Activated CD4-positive, alpha-beta T cell treated with anti-CD3 and anti-CD28 coated beads for 4 hours (primary cell): Measurements from ENCODE around the gene TYRO3.

Source experiments
- DNase-seq, 2 donors: peaks; one replicate each; pipeline ENCODE4 v3.0.0-alpha.2; 2020

TYRO3 gene

DNA sequence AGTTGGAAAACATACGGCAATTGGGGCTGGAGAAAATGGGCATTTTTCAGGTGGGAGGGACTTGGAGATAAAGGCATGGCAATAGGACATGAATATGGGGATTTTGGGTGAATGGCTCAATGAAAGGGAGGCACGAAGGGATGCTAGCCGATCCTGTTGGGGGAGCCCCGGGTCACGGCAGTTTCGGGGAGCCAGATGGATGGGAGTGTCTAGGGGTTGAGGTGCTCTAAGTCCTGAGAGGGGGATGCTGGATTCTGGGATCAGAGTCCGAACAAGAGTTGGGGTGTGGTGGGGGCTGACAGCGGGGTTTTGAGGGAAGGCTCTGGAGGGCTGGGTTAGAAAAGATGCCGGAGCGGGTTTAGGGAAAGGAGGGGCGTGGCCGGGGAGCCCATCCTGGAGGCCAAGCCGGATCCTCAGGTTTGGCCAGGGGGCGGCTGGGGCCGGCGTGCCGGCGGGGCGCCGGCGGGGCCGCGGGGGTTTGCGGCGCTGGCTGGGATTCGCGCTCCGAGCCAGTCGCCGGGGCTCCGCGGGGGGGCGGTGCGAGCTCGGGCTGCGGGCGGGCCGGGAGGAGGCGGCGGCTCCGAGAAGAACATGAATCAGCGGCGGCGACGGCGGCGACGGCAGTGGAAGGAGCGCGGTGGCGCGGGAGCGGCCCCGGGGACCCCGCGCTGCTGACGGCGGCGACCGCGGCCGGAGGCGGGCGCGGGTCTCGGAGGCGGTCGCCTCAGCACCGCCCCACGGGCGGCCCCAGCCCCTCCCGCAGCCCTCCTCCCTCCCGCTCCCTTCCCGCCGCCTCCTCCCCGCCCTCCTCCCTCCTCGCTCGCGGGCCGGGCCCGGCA is at the start of gene TYRO3:
TYRO3 (plus strand) TSS at position 813 of the 839 bp plus-strand sequence. CDS start 46 bp downstream, outside the sequence.
- DNase-seq: peak; percentile 74 to 78

DNA sequence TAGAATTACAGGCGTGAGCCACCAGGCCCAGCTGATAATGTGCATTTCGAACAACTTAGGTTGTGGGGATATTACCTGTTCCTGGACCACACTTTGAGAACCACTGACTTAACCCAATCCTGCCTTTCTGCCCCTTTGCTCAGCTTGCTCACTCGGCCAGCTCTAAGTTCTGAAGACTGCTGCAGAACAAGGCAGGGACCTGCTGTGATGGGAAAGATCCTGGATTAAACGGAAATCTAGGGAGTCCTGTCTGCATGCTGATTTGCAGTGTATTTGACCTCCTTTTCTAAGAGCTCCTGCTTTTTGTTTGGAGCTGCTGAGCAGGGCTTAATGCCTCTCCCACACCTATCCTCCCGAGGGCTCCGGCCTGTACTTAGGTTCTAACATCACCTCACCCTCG is 48.3 kb upstream of the TYRO3 start:
- DNase-seq: no peak

DNA sequence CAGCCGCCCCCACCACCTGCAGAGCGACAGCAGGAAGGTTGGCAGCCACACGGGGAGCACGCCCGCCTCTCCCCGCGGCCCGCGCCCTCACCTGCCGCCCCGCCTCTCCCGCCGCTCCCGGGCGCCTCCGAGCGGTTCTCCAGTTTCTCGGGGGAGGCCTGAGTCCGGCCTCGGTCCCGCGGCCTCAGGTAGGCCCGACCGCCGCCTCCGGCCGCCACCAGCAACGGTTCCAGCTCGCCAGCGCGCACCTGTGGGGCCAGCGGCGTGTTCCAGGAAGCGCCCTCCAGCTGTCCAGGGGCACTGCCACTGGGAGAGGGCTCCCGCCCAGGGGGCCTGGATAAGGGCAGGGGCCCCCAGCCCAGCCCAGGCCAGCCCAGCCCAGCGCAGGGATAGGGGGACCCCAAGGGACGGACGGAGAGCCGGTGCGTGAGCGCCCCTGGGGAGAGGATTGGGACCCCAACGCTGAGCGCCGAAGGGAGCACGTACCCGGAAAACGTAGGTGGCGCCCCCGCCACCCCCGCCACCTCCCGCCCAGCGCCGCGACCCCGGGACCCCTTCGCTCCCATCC is 47.6 kb upstream of the TYRO3 start:
- DNase-seq: no peak

GRCh38 chr15:41511899-41512369 is 47.1 kb upstream of the TYRO3 start:
- peak in 1 of 2 donors; percentile 21 for DNase-seq

DNA sequence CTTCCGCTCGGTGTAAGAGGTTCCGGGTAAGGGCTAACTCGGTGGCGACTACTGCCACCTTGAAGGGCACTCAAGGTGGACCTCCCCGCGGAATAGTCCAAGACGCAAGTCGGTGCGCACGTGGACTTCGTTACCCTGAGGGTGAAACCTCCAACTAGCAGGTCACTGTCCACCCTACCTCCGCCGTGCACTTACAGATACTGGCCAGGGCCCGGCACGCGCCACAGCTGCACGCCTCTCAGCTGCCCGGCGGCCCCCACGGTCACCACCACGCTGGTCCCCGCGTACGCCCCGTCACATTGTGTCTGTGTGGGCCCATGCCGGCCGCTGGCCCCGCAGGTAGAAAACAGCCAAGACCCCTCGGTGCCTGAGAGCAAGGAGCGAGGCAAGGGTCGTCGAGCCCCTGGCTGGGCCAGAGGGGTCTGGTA is 46.5 kb upstream of the TYRO3 start:
- no peak for DNase-seq

DNA sequence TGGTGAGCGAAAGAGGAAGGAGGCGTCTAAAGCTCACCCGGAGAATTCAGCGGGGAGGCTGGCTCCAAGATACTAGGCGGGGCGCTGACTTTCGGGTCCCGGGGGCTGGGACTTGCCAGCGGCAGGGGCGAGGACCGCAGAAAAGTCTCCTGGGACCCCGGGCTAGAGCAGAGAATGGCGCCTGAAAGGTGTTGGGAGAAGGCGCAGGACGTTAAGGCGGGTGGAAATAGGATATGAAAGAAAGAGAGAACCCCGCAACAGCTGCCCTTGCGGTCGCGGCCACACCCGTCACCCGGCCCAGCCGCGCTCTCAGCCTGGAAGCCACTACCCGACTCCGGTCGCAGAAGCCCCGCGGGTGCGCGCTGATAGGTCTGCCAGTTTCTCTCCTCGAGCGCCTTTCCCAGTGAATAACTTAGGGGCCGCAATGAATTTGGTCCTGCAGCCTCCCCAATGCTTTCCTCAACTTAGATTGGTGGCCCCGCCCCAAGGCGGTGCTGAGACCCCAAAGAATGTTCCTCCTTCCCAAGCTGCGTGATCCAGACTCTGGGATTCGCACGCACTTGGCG is 46.0 kb upstream of the TYRO3 start:
- peak in 1 of 2 donors; percentile 10 for DNase-seq

DNA sequence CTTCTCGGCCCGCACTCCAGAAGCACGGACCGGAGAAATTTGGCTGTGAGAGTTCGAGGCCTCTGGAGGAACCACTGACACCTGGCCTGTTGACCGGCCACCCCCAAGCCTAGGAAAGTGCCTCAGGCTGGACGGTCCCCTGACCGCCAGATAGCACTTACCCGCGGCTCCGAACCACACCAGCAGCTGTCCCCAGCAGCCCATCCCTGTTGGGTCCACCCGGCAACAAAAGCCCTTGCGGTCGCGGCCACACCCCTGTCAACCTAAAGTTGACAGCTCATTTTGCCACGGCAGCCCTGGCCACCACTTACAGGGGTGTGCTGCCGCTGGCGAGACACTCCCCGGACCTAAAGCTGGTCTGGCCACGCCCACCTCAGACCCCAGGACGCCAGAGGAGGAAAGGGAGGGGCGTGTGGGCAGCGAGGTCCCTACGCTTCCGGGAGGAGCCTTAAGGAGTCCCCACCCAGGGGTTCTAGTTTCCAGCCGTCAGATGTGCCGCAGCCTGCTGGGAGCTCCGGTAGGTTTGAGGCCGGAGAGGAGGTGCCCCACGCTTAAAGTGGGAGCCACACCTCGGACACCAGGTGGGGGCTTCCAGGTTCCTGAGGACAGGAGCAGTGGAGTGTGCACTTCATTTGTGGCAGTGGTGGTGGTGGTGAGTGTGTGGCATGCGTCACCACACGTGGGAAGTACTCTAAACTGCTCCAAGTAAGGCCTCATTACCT is 45.3 kb upstream of the TYRO3 start, which contains the start of gene LTK:
LTK (minus strand) TSS at position 322 of the 722 bp plus-strand sequence; CDS start at position 204, 118 bp downstream.
- peak in 1 of 2 donors; percentile 14 for DNase-seq

DNA sequence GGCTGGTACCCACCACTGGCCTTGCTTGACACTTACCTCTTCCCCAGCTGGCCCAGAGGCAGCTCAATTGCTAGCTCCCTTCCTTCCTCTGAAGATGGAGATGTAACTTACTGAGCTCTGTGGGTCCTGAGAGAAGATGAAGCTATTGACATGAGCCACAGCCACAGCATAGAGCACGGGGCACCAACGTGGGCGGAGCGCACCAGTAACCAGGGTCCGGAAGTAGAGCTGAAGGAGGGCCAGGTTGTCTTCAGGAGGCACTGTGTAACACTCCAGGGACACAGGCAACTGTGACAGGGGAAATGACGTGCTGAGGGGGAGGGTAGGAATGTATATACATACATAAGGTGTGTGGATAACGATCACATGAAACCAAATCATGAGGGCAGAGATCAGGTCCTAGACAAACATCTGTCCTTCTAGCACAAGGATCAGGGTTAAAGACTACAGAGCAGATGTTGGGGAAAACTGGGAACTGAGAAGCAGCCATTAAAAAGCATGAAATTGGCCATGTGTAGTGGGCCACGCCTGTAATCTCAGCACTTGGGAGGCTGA is 41.0 kb upstream of the TYRO3 start:
- DNase-seq: no peak

DNA sequence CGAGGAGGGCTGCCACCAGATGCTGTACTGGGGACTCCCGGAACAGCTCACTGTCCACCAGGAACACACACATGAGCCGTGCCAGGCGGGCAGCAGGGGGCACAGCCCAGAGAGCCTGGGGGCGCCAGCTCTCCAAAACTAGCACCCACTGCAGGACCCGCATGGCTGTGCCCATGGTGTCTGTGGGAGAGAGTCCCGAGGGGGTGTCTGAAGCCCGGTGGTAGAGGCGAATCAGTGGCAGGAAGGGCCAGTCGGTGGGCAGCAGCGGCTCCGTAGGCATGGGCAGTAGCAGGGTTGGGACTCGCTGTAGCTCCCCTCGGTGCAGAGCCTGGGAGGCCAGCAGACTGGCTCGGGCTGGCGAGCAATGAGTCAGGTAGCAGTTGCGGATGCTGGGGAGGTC is 38.4 kb upstream of the TYRO3 start:
- no peak for DNase-seq

DNA sequence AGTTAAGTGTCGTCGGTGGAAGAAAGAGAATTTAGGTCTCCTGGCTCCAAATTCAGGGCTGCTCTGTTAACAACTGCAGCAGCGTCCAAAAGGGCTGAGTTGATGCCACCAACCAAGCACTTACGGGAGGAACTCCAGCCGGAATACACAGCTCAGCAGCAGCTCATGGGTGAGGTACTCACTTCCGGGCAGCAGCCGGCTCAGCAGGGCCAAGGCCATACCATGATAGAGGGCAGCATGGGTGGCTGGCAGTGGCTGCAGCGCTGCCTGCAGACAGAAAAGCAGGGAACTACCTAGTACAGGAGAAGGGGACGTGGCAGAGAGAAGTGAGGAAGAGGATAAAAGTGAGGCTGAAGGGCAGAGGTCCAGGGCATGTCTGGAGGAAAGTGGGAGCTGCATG is 37.4 kb upstream of the TYRO3 start:
- DNase-seq: no peak

- DNase-seq: no peak
Observed at GRCh38 chr15:41523097-41523496, 35.9 kb upstream of the TYRO3 start.

- DNase-seq: no peak
Observed at GRCh38 chr15:41530363-41530956, 28.6 kb upstream of the TYRO3 start.

- no peak for DNase-seq
Observed at GRCh38 chr15:41535544-41535943, 23.5 kb upstream of the TYRO3 start.

- DNase-seq: no peak
Observed at GRCh38 chr15:41536866-41537265, 22.1 kb upstream of the TYRO3 start.

GRCh38 chr15:41543521-41543870 is 15.5 kb upstream of the TYRO3 start:
- no peak for DNase-seq

GRCh38 chr15:41544650-41545015 is 14.4 kb upstream of the TYRO3 start:
- DNase-seq: no peak

- DNase-seq: no peak
Observed at GRCh38 chr15:41545218-41545617, 13.8 kb upstream of the TYRO3 start.

DNA sequence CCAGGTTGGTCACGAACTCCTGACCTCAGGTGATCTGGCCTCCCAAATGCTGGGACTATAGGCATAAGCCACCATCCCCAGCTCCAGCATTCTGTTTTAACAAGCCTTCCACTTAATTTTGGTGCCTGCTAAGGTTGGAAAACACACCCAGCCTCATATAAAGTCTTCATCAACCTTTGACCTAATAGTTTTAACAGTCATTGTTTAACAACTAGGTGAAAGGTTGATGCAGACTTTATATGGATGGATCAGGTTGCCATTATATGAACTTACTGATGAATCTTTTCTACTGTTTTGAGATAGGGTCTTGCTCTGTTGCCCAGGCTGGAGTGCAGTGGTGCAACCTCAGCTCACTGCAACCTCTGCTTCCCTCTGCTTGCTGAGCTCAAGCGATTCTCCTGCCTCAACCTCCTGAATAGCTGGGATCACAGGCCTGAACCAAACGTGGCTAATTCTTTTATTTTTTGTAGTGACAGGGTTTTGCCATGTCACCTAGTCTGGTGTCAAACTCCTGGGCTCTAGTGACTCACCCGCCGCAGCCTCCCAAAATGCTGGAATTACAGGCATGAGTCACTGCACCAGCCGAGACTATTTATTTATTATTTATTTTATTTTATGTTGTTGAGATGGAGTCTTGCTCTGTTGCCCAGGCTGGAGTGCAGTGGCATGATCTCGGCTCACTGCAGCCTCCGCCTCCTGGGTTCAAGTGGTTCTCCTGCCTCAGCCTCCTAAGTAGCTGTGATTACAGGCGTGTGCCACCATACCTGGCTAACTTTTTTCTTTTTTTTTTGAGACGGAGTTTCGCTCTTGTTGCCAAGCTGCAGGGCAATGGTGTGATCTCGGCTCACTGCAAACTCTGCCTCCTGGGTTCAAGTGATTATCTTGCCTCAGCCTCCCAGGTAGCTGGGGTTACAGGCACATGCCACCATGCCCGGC is 11.9 kb upstream of the TYRO3 start:
- no peak for DNase-seq

DNA sequence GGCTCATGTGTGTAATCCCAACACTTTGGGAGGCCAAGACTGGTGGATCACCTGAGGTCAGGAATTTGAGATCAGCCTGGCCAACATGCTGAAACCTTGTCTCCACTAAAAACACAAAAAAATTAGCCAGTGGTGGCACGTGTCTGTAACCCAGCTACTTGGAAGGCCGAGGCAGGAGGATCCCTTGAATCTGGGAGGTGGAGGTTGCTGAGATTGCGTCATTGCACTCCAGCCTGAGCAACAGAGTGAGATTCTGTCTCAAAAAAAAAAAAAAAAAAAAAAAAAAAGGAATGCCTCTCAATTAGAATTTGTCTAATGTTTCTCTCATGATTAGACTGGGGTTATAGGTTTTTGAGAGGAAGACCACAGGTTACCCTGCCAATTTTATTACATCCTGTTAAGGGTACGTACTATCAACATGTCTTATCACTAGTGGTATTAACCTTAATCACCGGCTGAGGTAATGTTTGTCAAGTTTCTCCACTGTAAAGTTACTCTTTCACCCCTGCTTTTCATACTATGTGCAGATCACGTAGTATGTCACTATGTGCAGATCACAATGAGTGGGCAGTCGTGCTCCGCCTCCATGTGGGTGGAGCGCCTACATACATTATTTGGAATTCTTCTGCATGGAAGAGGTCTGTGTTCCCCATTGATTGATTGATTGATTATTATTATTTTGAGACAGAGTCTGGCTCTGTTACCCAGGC is 8.8 kb upstream of the TYRO3 start:
- no peak for DNase-seq

- DNase-seq: no peak
Observed at GRCh38 chr15:41553731-41554130, 5.3 kb upstream of the TYRO3 start.

DNA sequence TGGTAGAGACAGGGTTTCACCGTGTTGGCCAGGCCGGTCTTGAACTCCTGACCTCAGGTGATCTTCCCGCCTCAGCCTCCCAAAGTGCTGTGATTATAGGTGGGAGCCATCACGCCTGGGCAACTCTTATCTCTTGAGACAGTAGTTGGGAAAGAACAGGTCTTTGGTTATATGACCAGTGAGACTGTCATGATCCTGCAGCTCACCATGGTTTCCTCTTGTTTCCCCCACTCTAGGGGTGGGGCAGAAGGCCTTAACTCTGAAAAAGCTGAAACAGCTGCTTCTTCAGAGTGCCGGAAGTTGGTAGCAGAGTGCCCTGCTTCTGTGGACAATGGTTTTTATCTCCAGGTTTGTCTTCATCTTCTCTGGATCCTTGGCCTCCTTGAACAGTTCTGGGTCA is 4.7 kb upstream of the TYRO3 start:
- no peak for DNase-seq
